GM12872 (cell line): ENCODE results near the gene PCMTD2.

Experiments
- CTCF ChIP-seq: IDR thresholded peaks from 3 replicates; pipeline ENCODE4 v1.5.1; 2011; ENCODE audit warnings: low read depth, mild to moderate bottlenecking, low read length, moderate library complexity; ENCODE audit not compliant: insufficient read depth

The PCMTD2 gene

GRCh38 chr20:64268174-64268573, 12.6 kb downstream of the PCMTD2 start:
- no peak for TF ChIP-seq CTCF

DNA sequence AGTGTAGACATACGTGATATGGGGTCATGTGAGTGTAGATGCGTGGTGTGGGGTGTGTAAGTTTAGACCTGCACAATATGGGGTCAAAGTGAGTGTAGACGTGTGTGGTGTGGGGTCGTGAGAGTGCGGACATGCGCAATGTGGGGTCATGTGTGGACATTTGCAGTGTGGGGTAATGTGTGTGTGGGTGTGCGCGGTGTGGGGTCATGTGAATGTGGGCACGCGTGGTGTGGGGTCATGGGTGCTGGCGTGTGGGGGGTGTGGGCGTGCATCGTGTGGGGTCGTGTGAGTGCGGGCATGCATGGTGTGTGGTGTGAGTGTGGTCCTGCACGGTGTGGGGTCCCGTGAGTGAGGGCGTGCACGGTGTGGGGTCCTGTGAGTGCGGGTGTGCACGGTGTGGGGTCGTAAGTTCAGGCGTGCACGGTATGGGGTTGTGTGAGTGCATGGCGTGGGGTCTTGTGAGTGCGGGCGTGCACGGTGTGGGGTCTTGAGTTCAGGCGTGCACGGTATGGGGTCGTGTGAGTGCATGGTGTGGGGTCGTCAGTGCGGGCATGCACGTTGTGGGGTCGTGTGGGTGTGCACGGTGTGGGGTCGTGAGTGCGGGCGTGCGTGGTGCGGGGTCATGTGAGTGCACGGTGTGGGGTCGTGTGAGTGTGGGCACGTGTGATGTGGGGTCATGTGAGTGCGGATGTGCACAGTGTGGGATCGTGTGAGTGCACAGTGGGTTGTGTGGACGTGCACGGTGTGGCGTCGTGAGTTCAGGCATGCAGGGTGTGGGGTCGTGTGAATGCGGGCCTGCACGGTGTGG, 14.3 kb downstream of the PCMTD2 start:
- TF ChIP-seq CTCF: no peak

- TF ChIP-seq CTCF: no peak
Measured at GRCh38 chr20:64271636-64272035, 16.1 kb downstream of the PCMTD2 start.

DNA sequence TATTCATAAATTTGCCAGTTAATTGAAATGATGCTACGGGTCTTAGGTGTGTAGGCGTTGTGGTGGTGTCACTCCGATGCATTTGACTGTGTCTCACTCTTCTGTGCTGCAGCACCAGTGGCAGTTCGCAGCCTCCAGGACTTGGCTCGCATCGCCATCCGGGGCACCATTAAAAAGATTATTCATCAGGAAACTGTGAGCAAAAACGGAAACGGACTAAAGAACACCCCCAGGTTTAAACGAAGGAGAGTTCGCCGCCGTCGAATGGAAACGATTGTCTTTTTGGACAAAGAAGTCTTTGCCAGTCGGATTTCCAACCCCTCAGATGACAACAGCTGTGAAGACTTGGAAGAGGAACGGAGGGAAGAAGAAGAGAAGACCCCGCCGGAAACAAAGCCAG, 17.6 kb downstream of the PCMTD2 start:
- TF ChIP-seq CTCF: no peak

- TF ChIP-seq CTCF: no peak
Measured at GRCh38 chr20:64276817-64277216, 21.3 kb downstream of the PCMTD2 start.

GRCh38 chr20:64277571-64278316, 22.2 kb downstream of the PCMTD2 start:
- TF ChIP-seq CTCF: no peak

DNA sequence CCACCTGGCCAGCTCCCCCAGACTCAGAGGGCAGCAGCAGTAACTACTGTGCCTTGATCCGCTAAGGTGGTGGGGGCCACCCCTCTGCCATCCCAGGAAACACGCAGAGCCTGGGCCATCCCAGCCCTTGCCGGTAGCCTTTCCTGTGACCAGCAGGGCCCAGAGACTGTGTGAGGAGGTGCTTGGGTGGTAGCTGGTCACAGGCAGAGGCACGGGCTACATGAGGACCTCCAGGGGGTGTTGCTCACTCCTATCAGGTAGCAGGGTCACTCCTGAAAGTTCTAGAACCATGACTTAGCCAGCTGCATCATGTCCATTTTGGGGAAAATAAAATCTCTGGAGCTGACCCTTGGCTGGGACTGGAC, 22.8 kb downstream of the PCMTD2 start:
- TF ChIP-seq CTCF: no peak
